Astrocyte (in vitro differentiated cells and primary cell): ENCODE results near the gene SLC25A13. TPM values are rescaled to one million over a fixed set of nuclear protein-coding genes. Genes with fewer than 3 reads are reported as not detected.

Source experiments
- DNase-seq: peaks from one replicate; pipeline ENCODE4 v3.0.0-alpha.2; 2010; ENCODE audit warnings: low read depth
- FAIRE-seq: peaks from 2 replicates; lab custom pipeline; 2011; peaks lifted over from hg19 to GRCh38; lab: Jason Lieb, UNC
- H2AFZ ChIP-seq: 2 replicates; pipeline ENCODE4 v1.6.0; 2012; ENCODE audit warnings: low read depth, low read length, inconsistent platforms
- H3K27ac ChIP-seq: 2 replicates; pipeline ENCODE4 v1.5.1; 2011; ENCODE audit warnings: low read depth, low read length, inconsistent platforms
- H3K27me3 ChIP-seq: 2 replicates; pipeline ENCODE4 v1.6.0; 2011; ENCODE audit warnings: low read length, inconsistent platforms; ENCODE audit not compliant: insufficient read depth
- H3K36me3 ChIP-seq: 2 replicates; pipeline ENCODE4 v1.5.1; 2011; ENCODE audit warnings: low read length, inconsistent platforms; ENCODE audit not compliant: insufficient read depth
- H3K4me1 ChIP-seq: 2 replicates; pipeline ENCODE4 v1.5.1; 2011; ENCODE audit warnings: low read length, inconsistent platforms; ENCODE audit not compliant: insufficient read depth
- H3K4me2 ChIP-seq: 2 replicates; pipeline ENCODE4 v1.6.0; 2012; ENCODE audit warnings: low read length, inconsistent platforms
- H3K4me3 ChIP-seq: 2 replicates; pipeline ENCODE4 v1.5.1; 2011; ENCODE audit warnings: low read depth, mild to moderate bottlenecking, low read length, inconsistent platforms; ENCODE audit not compliant: insufficient read depth
- H3K79me2 ChIP-seq: 2 replicates; pipeline ENCODE4 v1.6.0; 2012; ENCODE audit warnings: mild to moderate bottlenecking, low read length, inconsistent platforms; ENCODE audit not compliant: insufficient read depth
- H3K9ac ChIP-seq: 2 replicates; pipeline ENCODE4 v1.6.0; 2012; ENCODE audit warnings: mild to moderate bottlenecking, low read length, inconsistent platforms
- H3K9me3 ChIP-seq: 2 replicates; pipeline ENCODE4 v1.5.1; 2012; ENCODE audit warnings: low read depth, mild to moderate bottlenecking, low read length, inconsistent platforms; ENCODE audit not compliant: insufficient read depth
- H4K20me1 ChIP-seq: 2 replicates; pipeline ENCODE4 v1.6.0; 2012; ENCODE audit warnings: low read length, inconsistent platforms; ENCODE audit not compliant: insufficient read depth
- H3K27ac Mint-ChIP-seq: one replicate; pipeline ENCODE4 v1.8.0; 2021; ENCODE audit warnings: mild to moderate bottlenecking, mixed read lengths; ENCODE audit not compliant: unreplicated experiment
- H3K27me3 Mint-ChIP-seq: one replicate; pipeline ENCODE4 v1.8.0; 2021; ENCODE audit warnings: low read depth, mixed read lengths; ENCODE audit not compliant: unreplicated experiment
- H3K36me3 Mint-ChIP-seq: one replicate; pipeline ENCODE4 v1.8.0; 2021; ENCODE audit warnings: low read depth, mixed read lengths; ENCODE audit not compliant: unreplicated experiment
- H3K4me1 Mint-ChIP-seq: one replicate; pipeline ENCODE4 v1.8.0; 2021; ENCODE audit warnings: low read depth, mixed read lengths; ENCODE audit not compliant: unreplicated experiment
- H3K4me3 Mint-ChIP-seq: one replicate; pipeline ENCODE4 v1.8.0; 2021; ENCODE audit warnings: mild to moderate bottlenecking, moderate library complexity, mixed read lengths; ENCODE audit not compliant: unreplicated experiment
- H3K9me3 Mint-ChIP-seq: one replicate; pipeline ENCODE4 v1.8.0; 2021; ENCODE audit warnings: mild to moderate bottlenecking, mixed read lengths; ENCODE audit not compliant: unreplicated experiment
- CTCF ChIP-seq: IDR thresholded peaks from 2 replicates; pipeline ENCODE4 v1.5.1; 2011; ENCODE audit warnings: low read depth, mild to moderate bottlenecking, inconsistent platforms, low read length, moderate library complexity; ENCODE audit not compliant: insufficient read depth
- EZH2 ChIP-seq: IDR thresholded peaks from 2 replicates; pipeline ENCODE4 v1.6.1; 2012; ENCODE audit warnings: mild to moderate bottlenecking, low read length, inconsistent platforms; ENCODE audit not compliant: insufficient read depth
- total RNA-seq: library from RNA; stranded (reverse); gene quantifications from 2 replicates; pipeline ENCODE4 v1.2.1, GENCODE V29; 2021

SLC25A13 gene
- total RNA-seq, 1 donor from 2014 or later = 58.1 TPM

DNA sequence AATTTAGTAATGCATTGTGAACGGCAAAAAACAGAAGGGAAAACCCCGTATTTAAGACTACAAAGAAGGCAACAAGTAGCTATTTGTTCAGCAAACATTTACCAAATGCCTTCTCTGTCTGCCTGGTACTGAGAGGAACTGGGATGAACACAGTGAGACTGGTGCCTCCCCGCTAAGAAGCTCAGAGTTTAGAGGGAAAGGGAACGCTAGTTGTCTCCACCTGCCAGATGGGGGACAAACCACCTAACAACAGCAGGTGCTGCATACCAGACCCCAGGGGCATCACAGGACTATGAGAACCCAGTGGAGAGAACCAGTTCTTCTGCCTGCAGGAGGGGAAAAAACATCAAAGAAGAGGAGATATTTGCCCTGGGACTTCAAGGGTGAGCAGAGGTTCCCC lies 147.1 kb downstream of the SLC25A13 start:
- Mint-ChIP-seq H3K36me3 (peaks cover 10% of the 10 kb centered on the region), H3K4me3 (no peak overlapping the region), H3K27ac (no peak overlapping the region), H3K9me3 (no peaks in the 10 kb centered on the region), H3K27me3 (no peaks in the 10 kb centered on the region), H3K4me1 (peaks cover 16% of the 10 kb centered on the region)
- H3K36me3 ChIP-seq = no peaks in the 10 kb centered on the region
- no peak for FAIRE-seq
- H3K9me3 ChIP-seq = no peaks in the 10 kb centered on the region
- no peaks in the 10 kb centered on the region for H3K79me2 ChIP-seq
- H3K27ac ChIP-seq = no peak overlapping the region
- no peak overlapping the region for H2AFZ ChIP-seq
- no peak overlapping the region for H3K4me2 ChIP-seq
- no peaks in the 10 kb centered on the region for H3K4me1 ChIP-seq
- TF ChIP-seq CTCF (no peak), EZH2 (no peak)
- H3K27me3 ChIP-seq = no peaks in the 10 kb centered on the region
- no peak for DNase-seq
- no peaks in the 10 kb centered on the region for H4K20me1 ChIP-seq
- no peak overlapping the region for H3K4me3 ChIP-seq
- H3K9ac ChIP-seq = no peak overlapping the region

- Histone ChIP-seq H4K20me1 (no peaks in the 10 kb centered on the region), H2AFZ (no peak overlapping the region), H3K9ac (no peak overlapping the region), H3K27ac (no peak overlapping the region), H3K4me3 (no peak overlapping the region), H3K79me2 (no peaks in the 10 kb centered on the region), H3K27me3 (no peaks in the 10 kb centered on the region), H3K9me3 (no peaks in the 10 kb centered on the region), H3K4me1 (no peaks in the 10 kb centered on the region), H3K36me3 (no peaks in the 10 kb centered on the region), H3K4me2 (no peak overlapping the region)
- no peak overlapping the region for H3K27ac Mint-ChIP-seq
- peaks cover 10% of the 10 kb centered on the region for H3K36me3 Mint-ChIP-seq
- no peaks in the 10 kb centered on the region for H3K9me3 Mint-ChIP-seq
- no peaks in the 10 kb centered on the region for H3K27me3 Mint-ChIP-seq
- TF ChIP-seq EZH2 (no peak), CTCF (no peak)
- H3K4me1 Mint-ChIP-seq = peaks cover 17% of the 10 kb centered on the region
- DNase-seq = no peak
- no peak for FAIRE-seq
- no peak overlapping the region for H3K4me3 Mint-ChIP-seq
These were observed 148.1 kb downstream of the SLC25A13 start for GRCh38 chr7:96173781-96174180.

GRCh38 chr7:96169439-96169838 lies 152.5 kb downstream of the SLC25A13 start:
- Mint-ChIP-seq H3K4me1 (peaks cover 11% of the 10 kb centered on the region), H3K9me3 (no peaks in the 10 kb centered on the region), H3K27ac (peak overlapping the region; percentile 59), H3K36me3 (peaks cover 2% of the 10 kb centered on the region), H3K27me3 (no peaks in the 10 kb centered on the region), H3K4me3 (no peak overlapping the region)
- FAIRE-seq (no peak), DNase-seq (peak; percentile 24)
- Histone ChIP-seq H3K4me2 (no peak overlapping the region), H3K27ac (no peak overlapping the region), H3K9ac (no peak overlapping the region), H3K9me3 (no peaks in the 10 kb centered on the region), H3K36me3 (no peaks in the 10 kb centered on the region), H4K20me1 (no peaks in the 10 kb centered on the region), H3K79me2 (no peaks in the 10 kb centered on the region), H3K27me3 (no peaks in the 10 kb centered on the region), H2AFZ (no peak overlapping the region), H3K4me1 (no peaks in the 10 kb centered on the region), H3K4me3 (no peak overlapping the region)
- TF ChIP-seq CTCF = no peak
- no peak for TF ChIP-seq EZH2
